A204.1 (cell line): ENCODE data around the gene DDX27.
A peak's percentile ranks its signal among the peaks of the same experiment; 100 is the strongest.

Experiments used
- FAIRE-seq: peaks from 2 replicates; lab custom pipeline; 2012; peaks lifted over from hg19 to GRCh38; lab: Jason Lieb, UNC

DDX27 gene

GRCh38 chr20:49248879-49249665 lies 29.9 kb downstream of the DDX27 start:
- FAIRE-seq, result no peak

- FAIRE-seq, result no peak
Observed at GRCh38 chr20:49252556-49253350, 33.5 kb downstream of the DDX27 start.

GRCh38 chr20:49256261-49256660 lies 37.0 kb downstream of the DDX27 start:
- no peak for FAIRE-seq

- no peak for FAIRE-seq
Observed at GRCh38 chr20:49259284-49259683, 40.1 kb downstream of the DDX27 start.

GRCh38 chr20:49259799-49260198 lies 40.6 kb downstream of the DDX27 start:
- FAIRE-seq, result no peak

GRCh38 chr20:49260218-49260617 lies 41.0 kb downstream of the DDX27 start:
- no peak for FAIRE-seq

- no peak for FAIRE-seq
Observed at GRCh38 chr20:49261173-49261572, 42.0 kb downstream of the DDX27 start.

- no peak for FAIRE-seq
Observed at GRCh38 chr20:49262444-49262843, 43.2 kb downstream of the DDX27 start.

GRCh38 chr20:49267327-49267726 lies 48.1 kb downstream of the DDX27 start:
- no peak for FAIRE-seq

GRCh38 chr20:49268600-49269365 lies 49.6 kb downstream of the DDX27 start:
- FAIRE-seq, result no peak

- no peak for FAIRE-seq
Observed at GRCh38 chr20:49270177-49270576, 51.0 kb downstream of the DDX27 start.

- FAIRE-seq, result no peak
Observed at GRCh38 chr20:49270736-49271135, 51.5 kb downstream of the DDX27 start.

GRCh38 chr20:49272654-49273053 lies 53.4 kb downstream of the DDX27 start:
- FAIRE-seq, result no peak

- FAIRE-seq, result no peak
Observed at GRCh38 chr20:49273696-49274277, 54.6 kb downstream of the DDX27 start.

GRCh38 chr20:49275216-49275615 lies 56.0 kb downstream of the DDX27 start:
- FAIRE-seq, result no peak

- FAIRE-seq, result no peak
Observed at GRCh38 chr20:49275636-49276035, 56.4 kb downstream of the DDX27 start.

GRCh38 chr20:49276161-49276960 lies 57.1 kb downstream of the DDX27 start:
- no peak for FAIRE-seq

- no peak for FAIRE-seq
Observed at GRCh38 chr20:49276961-49277785, 58.0 kb downstream of the DDX27 start.

- FAIRE-seq, result no peak
Observed at GRCh38 chr20:49277786-49278035, 58.5 kb downstream of the DDX27 start.

- FAIRE-seq, result peak; percentile 87
Observed at GRCh38 chr20:49278036-49278817, 59.0 kb downstream of the DDX27 start, which contains the start of gene ZNFX1. ZNFX1 (minus strand) TSS chr20:49278057; CDS start chr20:49275839, 2,218 bp downstream.
